WTC11 (cell line): ENCODE data around the gene TPCN2. TPM values are rescaled to one million over a fixed set of nuclear protein-coding genes. Genes with fewer than 3 reads are reported as not detected.

Experiments
- ATAC-seq: fragments of 200-7000 bp; cut with Tn5 transposase; 2 replicates; pipeline ENCODE4 v1.10.0; 2021; ENCODE audit warnings: mild to moderate bottlenecking, moderate library complexity
- CTCF ChIA-PET: fragments of 300-600 bp; sonication (Branson Sonifier 250); formaldehyde crosslinking; loops from one replicate; lab custom pipeline; 2021; ENCODE audit warnings: antibody characterized with exemption; lab: Charles Lee
- POLR2A ChIA-PET: fragments of 350-600 bp; sonication (Branson Sonifier 250); formaldehyde crosslinking; loops from one replicate; lab custom pipeline; 2021; ENCODE audit warnings: antibody characterized with exemption; lab: Charles Lee
- DNase-seq: peaks from one replicate; pipeline ENCODE4 v3.0.0; 2021; ENCODE audit warnings: low spot score
- H3K27ac Mint-ChIP-seq: 2 replicates; pipeline ENCODE4 v1.8.0; 2021; ENCODE audit warnings: mixed read lengths
- H3K27me3 Mint-ChIP-seq: 2 replicates; pipeline ENCODE4 v1.8.0; 2021; ENCODE audit warnings: low read depth, mild to moderate bottlenecking, moderate library complexity, mixed read lengths
- H3K36me3 Mint-ChIP-seq: 2 replicates; pipeline ENCODE4 v1.8.0; 2021; ENCODE audit warnings: mixed read lengths
- H3K4me1 Mint-ChIP-seq: 2 replicates; pipeline ENCODE4 v1.8.0; 2022; ENCODE audit warnings: mixed read lengths
- H3K4me3 Mint-ChIP-seq: 2 replicates; pipeline ENCODE4 v1.8.0; 2021; ENCODE audit warnings: mild to moderate bottlenecking, moderate library complexity, mixed read lengths
- H3K9me3 Mint-ChIP-seq: 2 replicates; pipeline ENCODE4 v1.8.0; 2021; ENCODE audit warnings: mixed read lengths
- ESRRA ChIP-seq: sonication (generic); formaldehyde crosslinking; IDR thresholded peaks from 2 replicates; pipeline ENCODE4 v1.8.1; 2022; ENCODE audit warnings: mild to moderate bottlenecking, missing genetic modification reagents, borderline replicate concordance
- FOXJ3 ChIP-seq: sonication (generic); formaldehyde crosslinking; IDR thresholded peaks from 2 replicates; pipeline ENCODE4 v1.9.0; 2021; ENCODE audit warnings: missing genetic modification reagents, mild to moderate bottlenecking, borderline replicate concordance
- FOXK1 ChIP-seq: sonication (generic); formaldehyde crosslinking; IDR thresholded peaks from 2 replicates; pipeline ENCODE4 v1.8.0; 2022; ENCODE audit warnings: mild to moderate bottlenecking, moderate library complexity, missing genetic modification reagents
- NFATC4 ChIP-seq: fragments of 250-450 bp; sonication (Bioruptor Pico); IDR thresholded peaks from 2 replicates; pipeline ENCODE4 v1.9.0; 2021; ENCODE audit warnings: mild to moderate bottlenecking
- NFE2L1 ChIP-seq: sonication (generic); formaldehyde crosslinking; IDR thresholded peaks from 2 replicates; pipeline ENCODE4 v1.8.1; 2023; ENCODE audit warnings: missing genetic modification reagents
- OVOL2 ChIP-seq: fragments of 250-450 bp; sonication (Bioruptor Pico); IDR thresholded peaks from 2 replicates; pipeline ENCODE4 v1.9.0; 2021; ENCODE audit warnings: mild to moderate bottlenecking, borderline replicate concordance
- RORB ChIP-seq: fragments of 250-450 bp; sonication (Bioruptor Pico); IDR thresholded peaks from 2 replicates; pipeline ENCODE4 v1.9.0; 2021; ENCODE audit warnings: mild to moderate bottlenecking
- TP53 ChIP-seq: sonication (generic); formaldehyde crosslinking; IDR thresholded peaks from 2 replicates; pipeline ENCODE4 v1.8.1; 2023; ENCODE audit warnings: mild to moderate bottlenecking, missing genetic modification reagents
- ZNF263 ChIP-seq: sonication (generic); formaldehyde crosslinking; IDR thresholded peaks from 2 replicates; pipeline ENCODE4 v1.8.1; 2022; ENCODE audit warnings: low read depth, mild to moderate bottlenecking, moderate library complexity, missing genetic modification reagents
- ZNF317 ChIP-seq: sonication (generic); formaldehyde crosslinking; IDR thresholded peaks from 2 replicates; pipeline ENCODE4 v1.8.1; 2023; ENCODE audit warnings: low read depth, mild to moderate bottlenecking, moderate library complexity, missing genetic modification reagents, borderline replicate concordance
- ZNF396 ChIP-seq: fragments of 250-450 bp; sonication (Bioruptor Pico); IDR thresholded peaks from 2 replicates; pipeline ENCODE4 v1.8.0; 2021; ENCODE audit warnings: mild to moderate bottlenecking, moderate library complexity, borderline replicate concordance
- ZNF416 ChIP-seq: fragments of 250-450 bp; sonication (Bioruptor Pico); IDR thresholded peaks from 2 replicates; pipeline ENCODE4 v1.9.0; 2021; ENCODE audit warnings: mild to moderate bottlenecking, inconsistent platforms
- ZNF425 ChIP-seq: fragments of 250-450 bp; sonication (Bioruptor Pico); conservative IDR thresholded peaks from 2 replicates; pipeline ENCODE4 v1.9.0; 2021; ENCODE audit warnings: mild to moderate bottlenecking
- ZNF671 ChIP-seq: fragments of 250-450 bp; sonication (Bioruptor Pico); IDR thresholded peaks from 2 replicates; pipeline ENCODE4 v1.8.0; 2021; ENCODE audit warnings: mild to moderate bottlenecking
- total RNA-seq: library from RNA; stranded (reverse); gene quantifications from 3 replicates; pipeline ENCODE4 v1.2.3, GENCODE V29; 2021
- TF ChIP-seq, protein P1 (sequence below): sonication (generic); formaldehyde crosslinking; IDR thresholded peaks from 2 replicates; pipeline ENCODE4 v1.8.1; 2023; ENCODE audit warnings: mild to moderate bottlenecking, missing genetic modification reagents, moderate library complexity
- TF ChIP-seq, protein P2 (sequence below): sonication (generic); formaldehyde crosslinking; IDR thresholded peaks from 2 replicates; pipeline ENCODE4 v1.8.0; 2022; ENCODE audit warnings: mild to moderate bottlenecking, missing genetic modification reagents
- TF ChIP-seq, protein P3 (sequence below): sonication (generic); formaldehyde crosslinking; IDR thresholded peaks from 2 replicates; pipeline ENCODE4 v1.8.0; 2023; ENCODE audit warnings: missing genetic modification reagents, mild to moderate bottlenecking, borderline replicate concordance
- TF ChIP-seq, protein P4 (sequence below): sonication (generic); formaldehyde crosslinking; IDR thresholded peaks from 2 replicates; pipeline ENCODE4 v1.8.1; 2022; ENCODE audit warnings: low read depth, missing genetic modification reagents, borderline replicate concordance

The TPCN2 gene
- total RNA-seq, 1 experiment from 2014 or later: 24.6 TPM

DNA sequence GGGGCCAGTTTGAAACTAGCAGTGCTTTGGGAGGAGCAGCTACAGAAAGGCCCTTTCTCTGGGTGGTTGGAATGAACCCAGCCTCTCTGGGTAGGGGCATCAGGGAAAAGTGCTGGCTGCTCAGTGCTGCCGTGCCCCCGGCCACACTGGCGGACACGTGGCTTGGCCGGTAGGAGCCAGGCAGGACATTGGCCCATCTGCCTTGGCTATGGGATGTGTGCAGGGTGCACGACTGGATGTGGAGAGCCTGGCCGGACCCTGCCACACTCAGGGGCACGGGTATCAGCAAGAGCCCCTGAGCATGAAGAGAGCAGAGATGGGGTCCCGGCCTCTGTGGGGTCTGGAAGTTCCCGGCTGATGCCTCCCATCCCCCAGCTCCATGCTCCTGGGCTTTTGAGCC is 46.6 kb downstream of the TPCN2 start (continued):
- TF ChIP-seq ZNF416 (CRISPR knock-in tag): no peak
- TF ChIP-seq, all 79 proteins: peak for 0

DNA sequence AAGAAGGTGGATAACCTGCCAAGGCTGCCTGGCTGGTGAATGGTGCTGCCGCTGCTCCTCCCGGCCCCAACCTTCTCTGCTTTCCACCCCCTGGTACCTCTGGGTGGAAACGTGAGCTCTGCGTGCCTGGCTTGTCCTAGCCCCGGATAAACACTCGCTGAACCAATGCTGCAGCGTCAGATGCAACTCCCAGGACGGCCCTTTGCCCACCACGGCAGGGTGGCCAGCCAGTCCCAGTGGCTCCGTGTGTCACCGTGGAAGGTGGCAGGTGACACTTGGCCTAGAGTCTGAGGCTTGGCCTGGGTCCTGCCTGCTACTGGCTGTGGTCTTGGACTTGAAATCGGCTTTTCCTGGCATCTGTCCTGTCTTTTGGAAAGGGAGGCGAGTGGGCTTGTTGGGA is 47.7 kb downstream of the TPCN2 start:
- no peak for ATAC-seq
- CTCF ChIA-PET: interaction anchor here (1.5 kb wide), 1 partner anchor 562 kb away, joined by 4 read pairs; no protein-coding TSS in a partner anchor
- H3K9me3 Mint-ChIP-seq: peaks cover 5% of the 10 kb centered on the region; the same call in 1 of the 2 replicates
- H3K4me1 Mint-ChIP-seq: peaks cover 6% of the 10 kb centered on the region; the same call in 1 of the 2 replicates
- DNase-seq: no peak
- H3K36me3 Mint-ChIP-seq: peaks cover 15% of the 10 kb centered on the region
- no peak for TF ChIP-seq ZNF317 (CRISPR knock-in tag)
- no peak for TF ChIP-seq OVOL2
- TF ChIP-seq NFE2L1 (CRISPR knock-in tag): no peak
- TF ChIP-seq, protein P1, sequence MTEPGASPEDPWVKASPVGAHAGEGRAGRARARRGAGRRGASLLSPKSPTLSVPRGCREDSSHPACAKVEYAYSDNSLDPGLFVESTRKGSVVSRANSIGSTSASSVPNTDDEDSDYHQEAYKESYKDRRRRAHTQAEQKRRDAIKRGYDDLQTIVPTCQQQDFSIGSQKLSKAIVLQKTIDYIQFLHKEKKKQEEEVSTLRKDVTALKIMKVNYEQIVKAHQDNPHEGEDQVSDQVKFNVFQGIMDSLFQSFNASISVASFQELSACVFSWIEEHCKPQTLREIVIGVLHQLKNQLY: no peak
- TF ChIP-seq, protein P2, sequence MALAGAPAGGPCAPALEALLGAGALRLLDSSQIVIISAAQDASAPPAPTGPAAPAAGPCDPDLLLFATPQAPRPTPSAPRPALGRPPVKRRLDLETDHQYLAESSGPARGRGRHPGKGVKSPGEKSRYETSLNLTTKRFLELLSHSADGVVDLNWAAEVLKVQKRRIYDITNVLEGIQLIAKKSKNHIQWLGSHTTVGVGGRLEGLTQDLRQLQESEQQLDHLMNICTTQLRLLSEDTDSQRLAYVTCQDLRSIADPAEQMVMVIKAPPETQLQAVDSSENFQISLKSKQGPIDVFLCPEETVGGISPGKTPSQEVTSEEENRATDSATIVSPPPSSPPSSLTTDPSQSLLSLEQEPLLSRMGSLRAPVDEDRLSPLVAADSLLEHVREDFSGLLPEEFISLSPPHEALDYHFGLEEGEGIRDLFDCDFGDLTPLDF (CRISPR knock-in tag): no peak
- TF ChIP-seq, protein P3, sequence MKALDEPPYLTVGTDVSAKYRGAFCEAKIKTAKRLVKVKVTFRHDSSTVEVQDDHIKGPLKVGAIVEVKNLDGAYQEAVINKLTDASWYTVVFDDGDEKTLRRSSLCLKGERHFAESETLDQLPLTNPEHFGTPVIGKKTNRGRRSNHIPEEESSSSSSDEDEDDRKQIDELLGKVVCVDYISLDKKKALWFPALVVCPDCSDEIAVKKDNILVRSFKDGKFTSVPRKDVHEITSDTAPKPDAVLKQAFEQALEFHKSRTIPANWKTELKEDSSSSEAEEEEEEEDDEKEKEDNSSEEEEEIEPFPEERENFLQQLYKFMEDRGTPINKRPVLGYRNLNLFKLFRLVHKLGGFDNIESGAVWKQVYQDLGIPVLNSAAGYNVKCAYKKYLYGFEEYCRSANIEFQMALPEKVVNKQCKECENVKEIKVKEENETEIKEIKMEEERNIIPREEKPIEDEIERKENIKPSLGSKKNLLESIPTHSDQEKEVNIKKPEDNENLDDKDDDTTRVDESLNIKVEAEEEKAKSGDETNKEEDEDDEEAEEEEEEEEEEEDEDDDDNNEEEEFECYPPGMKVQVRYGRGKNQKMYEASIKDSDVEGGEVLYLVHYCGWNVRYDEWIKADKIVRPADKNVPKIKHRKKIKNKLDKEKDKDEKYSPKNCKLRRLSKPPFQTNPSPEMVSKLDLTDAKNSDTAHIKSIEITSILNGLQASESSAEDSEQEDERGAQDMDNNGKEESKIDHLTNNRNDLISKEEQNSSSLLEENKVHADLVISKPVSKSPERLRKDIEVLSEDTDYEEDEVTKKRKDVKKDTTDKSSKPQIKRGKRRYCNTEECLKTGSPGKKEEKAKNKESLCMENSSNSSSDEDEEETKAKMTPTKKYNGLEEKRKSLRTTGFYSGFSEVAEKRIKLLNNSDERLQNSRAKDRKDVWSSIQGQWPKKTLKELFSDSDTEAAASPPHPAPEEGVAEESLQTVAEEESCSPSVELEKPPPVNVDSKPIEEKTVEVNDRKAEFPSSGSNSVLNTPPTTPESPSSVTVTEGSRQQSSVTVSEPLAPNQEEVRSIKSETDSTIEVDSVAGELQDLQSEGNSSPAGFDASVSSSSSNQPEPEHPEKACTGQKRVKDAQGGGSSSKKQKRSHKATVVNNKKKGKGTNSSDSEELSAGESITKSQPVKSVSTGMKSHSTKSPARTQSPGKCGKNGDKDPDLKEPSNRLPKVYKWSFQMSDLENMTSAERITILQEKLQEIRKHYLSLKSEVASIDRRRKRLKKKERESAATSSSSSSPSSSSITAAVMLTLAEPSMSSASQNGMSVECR (CRISPR knock-in tag): no peak
- TF ChIP-seq FOXJ3 (CRISPR knock-in tag): no peak
- no peak for TF ChIP-seq ZNF263
- TF ChIP-seq ZNF425 (CRISPR knock-in tag): no peak
- TF ChIP-seq NFATC4 (CRISPR knock-in tag): no peak
- TF ChIP-seq FOXK1: no peak
- TF ChIP-seq ZNF671 (CRISPR knock-in tag): no peak
- TF ChIP-seq ESRRA: no peak
- no peak for TF ChIP-seq TP53 (CRISPR knock-in tag)
- TF ChIP-seq, protein P4, sequence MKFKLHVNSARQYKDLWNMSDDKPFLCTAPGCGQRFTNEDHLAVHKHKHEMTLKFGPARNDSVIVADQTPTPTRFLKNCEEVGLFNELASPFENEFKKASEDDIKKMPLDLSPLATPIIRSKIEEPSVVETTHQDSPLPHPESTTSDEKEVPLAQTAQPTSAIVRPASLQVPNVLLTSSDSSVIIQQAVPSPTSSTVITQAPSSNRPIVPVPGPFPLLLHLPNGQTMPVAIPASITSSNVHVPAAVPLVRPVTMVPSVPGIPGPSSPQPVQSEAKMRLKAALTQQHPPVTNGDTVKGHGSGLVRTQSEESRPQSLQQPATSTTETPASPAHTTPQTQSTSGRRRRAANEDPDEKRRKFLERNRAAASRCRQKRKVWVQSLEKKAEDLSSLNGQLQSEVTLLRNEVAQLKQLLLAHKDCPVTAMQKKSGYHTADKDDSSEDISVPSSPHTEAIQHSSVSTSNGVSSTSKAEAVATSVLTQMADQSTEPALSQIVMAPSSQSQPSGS: no peak
- no peak for TF ChIP-seq RORB (CRISPR knock-in tag)
- TF ChIP-seq ZNF396 (CRISPR knock-in tag): no peak
- POLR2A ChIA-PET: no interaction called here
- no peak overlapping the region for H3K4me3 Mint-ChIP-seq
- H3K27me3 Mint-ChIP-seq: no peaks in the 10 kb centered on the region
- no peak overlapping the region for H3K27ac Mint-ChIP-seq
